Activated T-cell treated with anti-CD3 and anti-CD28 coated beads, Interleukin-2, amount 50 U/mL, for 48 hours (primary cell): ENCODE data around the gene OTOF.

Experiments
- DNase-seq, 2 experiments: peaks; one replicate each; pipeline ENCODE4 v3.0.0-alpha.2; 2020

OTOF gene

DNA sequence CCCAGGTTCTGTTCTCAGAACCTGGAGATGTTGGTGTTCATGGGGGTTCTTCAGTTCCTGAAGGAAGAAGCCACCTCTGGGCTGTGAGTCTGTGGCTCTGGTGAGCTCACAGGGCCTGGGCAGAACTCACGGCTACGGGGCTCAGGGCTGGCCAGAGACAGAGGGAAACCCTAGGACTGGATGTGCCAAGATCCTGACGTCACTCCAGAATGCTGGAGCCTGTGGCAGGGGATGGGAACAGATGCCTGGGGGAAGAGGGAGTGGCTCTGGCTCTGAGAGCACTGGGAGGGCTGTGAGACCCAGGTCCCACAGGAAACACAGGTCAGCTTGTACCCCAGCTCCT lies at the start of gene OTOF:
Gene OTOF (minus strand): TSS at position 214 of the 343 bp plus-strand sequence.
- no peak for DNase-seq

DNA sequence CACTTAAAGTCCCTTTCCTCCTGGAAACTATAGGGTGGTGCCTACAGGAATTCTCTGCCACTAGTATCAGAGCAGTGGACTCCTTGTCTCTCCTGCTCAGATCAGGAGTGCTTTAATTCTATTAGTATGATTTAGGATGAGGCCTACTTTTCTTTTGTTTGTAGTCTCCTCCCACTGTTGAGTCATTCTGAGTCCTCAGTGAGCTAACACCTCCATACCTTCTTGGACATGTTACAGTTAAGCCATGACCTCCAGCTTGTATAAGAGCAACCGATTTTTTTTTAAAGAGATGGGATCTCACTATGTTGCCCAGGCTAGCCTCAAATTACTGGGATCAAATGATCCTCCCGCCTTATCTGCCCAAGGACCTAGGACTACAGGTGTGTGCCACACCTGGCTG lies 48.7 kb upstream of the OTOF start:
- DNase-seq, result no peak

DNA sequence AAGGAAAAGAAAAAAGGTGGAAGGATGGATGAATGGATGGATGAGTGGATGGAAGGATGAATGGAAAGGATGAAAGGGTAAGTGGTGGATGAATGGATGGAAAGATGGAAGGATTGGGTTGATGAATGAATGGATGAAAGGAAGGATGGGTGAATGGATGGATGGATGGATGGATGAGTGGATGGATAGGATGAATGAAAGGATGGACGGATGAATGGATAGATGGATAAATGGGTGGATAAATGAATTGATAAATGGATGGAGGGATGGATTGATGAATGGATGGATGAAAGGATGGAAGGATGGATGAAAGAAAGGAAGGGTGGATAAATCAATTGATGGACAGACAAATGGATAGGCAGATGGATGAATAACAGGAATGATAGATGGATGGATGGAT lies 48.2 kb upstream of the OTOF start:
- no peak for DNase-seq

DNA sequence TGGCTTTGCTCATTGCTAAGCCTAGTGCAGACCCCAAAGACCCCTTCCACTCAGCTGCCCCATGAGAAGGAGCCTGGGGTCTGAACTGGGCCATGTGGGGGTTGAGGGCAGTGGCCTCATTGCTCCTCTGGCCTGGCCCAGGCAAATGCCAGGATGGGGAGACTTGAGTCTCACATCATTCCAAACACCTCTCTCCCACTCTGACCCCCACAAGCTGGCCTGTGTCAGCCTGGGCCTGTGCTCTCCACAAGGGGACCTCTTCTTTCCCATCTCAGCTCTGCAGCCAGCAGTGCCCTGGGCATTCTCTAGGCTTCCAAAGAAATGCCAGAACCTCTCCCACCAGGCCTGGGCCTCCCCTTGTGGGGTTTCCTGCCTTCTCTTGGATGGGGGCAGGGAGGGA lies 45.8 kb upstream of the OTOF start:
- no peak for DNase-seq

DNA sequence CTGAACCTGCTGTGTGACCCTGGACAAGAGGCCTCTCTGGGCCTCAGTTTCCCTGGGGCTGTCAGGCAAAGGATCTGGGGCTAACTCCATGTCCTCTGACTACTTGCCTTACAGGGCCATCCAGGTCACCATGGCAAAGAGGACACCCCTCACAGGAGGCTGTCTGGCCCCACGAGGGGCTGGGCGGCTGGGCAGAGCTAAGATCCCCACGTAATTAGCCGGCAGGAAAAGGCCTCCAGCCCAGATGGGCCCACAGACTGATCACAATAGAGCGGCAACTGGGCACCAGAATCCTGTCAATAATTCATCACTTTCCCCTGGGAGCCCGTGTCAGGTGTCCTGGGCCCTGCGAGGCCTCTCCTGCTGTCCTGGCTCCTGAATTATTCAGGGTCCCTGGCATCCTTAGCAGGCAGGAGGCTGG lies 44.8 kb upstream of the OTOF start:
- DNase-seq, result no peak

DNA sequence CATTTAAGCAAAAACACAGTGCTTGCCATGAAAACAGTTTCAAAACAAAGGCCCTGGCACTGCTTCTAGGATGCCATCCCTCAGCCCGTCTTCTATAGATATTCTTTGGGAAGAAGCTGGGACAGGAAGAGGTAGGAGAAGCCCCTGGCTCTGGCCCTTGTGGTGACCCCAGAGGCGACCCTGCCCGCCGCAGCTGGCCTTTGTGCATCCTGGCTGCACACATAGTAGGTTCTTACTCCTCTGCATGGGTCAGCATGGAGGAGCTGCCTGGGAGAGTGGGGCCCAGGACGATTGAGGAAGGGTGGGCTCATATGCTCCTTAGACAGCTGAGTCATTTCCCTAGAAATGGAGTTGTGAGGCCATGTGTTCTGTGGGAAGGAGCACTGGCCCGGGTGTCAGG lies 44.4 kb upstream of the OTOF start:
- no peak for DNase-seq

DNA sequence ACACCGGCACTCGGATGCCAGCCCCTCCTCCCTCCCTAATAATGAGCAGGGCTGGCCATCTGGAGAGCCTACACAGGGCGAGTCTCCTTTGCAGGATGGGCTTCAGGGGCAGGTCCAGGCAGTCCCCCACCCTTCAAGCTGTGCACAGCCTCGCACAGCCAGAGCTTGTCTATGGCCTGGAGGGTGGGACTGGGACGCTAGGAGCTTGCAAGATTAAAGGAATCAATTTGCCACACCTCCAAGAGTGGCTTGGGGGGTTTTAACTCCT lies 43.9 kb upstream of the OTOF start:
- DNase-seq, result no peak

DNA sequence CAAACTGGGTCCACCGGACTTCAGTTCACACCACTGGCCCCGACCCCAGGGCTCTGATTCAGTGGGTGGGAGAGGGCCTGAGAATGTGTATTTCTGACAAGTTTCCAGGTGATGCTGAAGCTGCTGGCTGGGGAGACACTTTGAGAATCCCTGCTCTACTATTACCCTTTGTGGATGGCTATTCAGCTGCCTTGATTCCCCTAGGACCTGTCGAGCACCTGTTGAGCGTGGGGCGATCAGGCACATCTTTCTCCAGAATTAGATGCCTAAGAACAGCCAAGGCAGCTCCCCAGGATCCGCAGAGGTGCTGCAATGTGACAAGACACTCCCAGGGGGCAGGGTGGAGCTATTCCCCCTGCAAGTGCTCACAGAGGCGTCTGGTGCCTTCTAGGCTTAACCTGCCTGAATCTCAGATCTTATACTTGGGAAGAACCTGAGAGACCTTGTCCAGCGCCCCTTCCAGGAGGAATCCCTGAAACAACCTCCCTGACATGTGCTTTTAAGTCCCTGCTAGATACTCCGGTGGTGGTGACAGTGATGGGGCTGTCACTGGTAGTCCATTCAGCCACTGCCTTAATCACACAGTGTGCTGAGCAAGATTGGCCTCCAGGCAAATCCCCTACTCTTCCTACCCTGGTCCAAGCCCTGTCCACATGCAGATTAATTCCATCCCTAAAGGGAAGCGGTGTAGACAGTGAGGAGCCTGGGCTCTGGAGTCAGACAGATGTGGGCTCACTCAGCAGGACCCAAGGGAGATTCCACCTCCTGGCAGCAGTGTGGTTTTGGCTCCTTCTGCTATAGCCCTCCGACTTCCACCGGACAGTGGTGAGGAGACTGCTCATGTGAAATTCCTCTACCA lies 43.4 kb upstream of the OTOF start:
- peak; percentile 26 to 31 for DNase-seq

DNA sequence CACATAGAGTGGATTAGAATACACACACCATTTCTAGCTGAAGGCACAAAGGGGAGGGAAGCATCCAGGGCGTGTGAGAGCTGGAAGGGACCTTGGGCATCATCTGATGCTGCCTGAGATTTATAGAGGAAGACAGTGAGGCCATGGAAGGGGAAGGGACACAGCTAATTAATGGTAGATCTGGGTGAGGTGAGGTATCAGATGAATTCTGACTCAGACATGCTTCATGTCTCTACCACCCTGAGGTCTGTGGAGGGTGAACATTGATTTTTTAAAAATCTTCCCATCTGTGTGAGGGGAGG lies 42.2 kb upstream of the OTOF start:
- DNase-seq, result no peak

DNA sequence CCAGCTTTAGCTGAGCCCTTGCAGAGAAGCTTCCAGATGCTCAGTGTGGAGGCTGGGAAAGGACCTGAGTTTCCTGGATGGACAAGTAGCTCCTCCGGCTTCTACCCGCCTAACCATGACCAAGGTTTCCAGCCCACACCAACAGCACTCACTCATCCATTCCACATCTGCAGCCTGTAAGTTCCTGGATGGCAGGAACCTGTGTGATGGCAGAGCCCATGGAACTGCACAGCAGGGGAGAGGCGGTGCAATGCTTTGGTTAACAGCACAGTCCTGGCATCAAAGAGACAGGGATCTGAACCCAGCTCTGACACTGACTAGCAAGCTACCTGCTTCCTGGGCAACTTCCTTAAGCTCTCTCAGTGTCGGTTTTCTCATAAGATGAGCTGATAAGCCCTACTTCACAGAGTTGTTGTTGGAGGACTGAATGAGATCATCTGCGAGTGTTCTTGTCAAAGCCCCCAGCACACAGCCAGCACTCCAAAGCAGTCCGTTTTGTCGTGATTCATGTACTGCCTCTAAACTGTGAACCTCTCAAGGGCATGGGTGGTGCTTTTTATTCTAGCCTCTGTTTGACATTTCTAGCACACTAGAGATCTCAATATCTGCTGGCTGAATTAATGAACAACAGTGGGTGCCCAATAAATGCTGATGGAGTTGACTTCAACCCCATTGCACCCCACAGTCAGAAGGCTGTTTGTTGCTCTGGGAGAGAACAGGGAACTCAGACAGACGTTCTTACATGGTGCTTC lies 41.6 kb upstream of the OTOF start:
- no peak for DNase-seq

DNA sequence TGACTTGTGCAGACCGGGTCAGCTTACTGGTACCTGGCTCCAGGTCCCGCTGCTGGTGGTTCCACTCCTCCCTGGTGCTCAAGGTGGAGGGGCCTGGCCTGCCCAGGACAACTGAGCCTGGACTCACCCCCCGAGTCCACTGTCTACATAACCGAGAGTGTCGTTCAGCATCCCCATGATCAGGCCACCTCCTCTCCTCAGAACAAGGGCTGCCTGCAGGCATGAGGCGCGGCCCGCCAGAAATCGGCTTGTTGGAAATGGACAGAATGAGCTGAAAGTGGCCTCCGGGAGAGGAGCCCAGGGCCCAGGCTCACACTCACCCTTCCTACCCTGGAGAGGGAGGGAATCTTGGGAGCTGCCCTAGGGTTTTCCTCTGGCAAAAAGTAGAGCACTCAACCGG lies 38.9 kb upstream of the OTOF start:
- no peak for DNase-seq

DNA sequence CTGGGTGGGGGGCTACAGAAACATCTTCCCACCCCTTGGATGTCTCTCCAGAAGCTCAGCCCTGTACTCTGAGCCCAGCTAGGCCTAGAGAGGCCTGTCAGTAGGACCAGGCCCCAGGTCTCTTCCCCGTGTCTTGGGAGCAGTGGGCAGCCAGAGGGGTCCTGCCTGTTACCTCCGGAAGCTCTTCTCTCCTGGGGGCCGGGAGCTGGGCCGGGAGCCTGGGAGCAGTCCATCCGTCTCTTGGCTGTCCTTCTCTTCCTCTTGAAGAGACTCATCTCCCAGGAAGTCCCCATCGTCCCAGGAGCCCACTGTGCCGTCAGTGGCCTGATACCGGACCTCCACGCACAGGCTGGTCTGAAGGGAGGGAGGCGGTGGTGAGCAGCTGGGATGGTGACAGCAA lies 38.3 kb upstream of the OTOF start:
- no peak for DNase-seq

DNA sequence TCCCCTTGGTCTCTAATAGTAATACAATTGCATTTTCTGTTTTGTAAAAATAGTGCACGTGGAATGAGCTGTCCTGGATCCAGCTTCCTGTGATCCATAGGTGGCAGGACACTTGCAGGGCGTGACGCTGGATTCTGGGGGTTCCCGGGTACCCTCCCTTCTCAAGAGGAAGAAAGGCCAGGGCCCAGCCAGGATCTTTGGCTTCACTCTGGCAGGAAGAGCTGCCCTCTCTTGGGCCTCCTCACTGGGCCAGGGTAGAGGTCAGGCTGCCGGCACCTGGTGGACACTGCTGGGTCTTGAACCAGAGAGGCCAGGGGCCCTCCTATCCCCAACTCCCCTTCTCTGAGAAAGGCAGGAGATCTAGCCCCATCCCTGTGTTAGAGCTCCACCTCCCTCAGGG lies 37.8 kb upstream of the OTOF start:
- DNase-seq, result no peak

DNA sequence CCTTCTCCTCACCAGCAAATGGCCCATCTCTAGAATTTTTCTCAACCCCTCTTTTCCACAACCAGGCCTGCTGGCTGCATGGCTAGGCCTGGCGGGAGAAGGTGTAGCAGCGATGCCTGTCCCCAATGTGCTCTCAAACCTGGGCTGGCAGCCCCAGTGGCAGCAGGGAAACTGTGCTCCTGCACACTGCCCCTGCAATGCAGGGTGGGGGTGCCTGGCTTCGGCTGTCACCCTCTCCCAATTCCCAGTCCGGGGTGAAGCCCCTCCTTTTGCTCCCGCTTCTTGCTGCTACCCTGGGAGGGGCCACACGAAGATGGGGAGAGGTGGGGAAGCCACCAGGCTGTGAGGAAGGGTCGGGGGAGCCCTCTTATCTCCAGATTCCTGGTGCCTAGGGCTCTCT lies 36.1 kb upstream of the OTOF start:
- no peak for DNase-seq

DNA sequence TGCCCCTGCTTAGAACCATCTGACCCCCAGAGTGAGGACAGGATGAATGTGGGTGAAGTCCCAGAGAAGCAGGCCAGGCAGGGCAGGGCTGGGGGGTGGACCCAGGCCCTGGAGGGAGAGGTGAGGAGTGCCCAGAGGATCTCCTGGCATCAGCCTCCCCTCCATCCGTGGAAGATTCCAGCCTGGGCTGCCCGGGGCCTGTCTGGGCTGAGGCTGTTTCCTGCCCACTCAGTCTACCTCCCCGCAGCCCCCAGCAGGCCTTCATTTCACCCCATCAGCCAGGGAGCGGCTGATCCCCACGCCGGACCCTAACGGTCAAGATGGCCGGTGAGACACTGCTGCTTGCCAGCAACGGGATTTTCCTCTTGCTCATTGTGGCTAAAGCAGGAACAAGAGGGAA lies 35.3 kb upstream of the OTOF start:
- DNase-seq, result no peak

DNA sequence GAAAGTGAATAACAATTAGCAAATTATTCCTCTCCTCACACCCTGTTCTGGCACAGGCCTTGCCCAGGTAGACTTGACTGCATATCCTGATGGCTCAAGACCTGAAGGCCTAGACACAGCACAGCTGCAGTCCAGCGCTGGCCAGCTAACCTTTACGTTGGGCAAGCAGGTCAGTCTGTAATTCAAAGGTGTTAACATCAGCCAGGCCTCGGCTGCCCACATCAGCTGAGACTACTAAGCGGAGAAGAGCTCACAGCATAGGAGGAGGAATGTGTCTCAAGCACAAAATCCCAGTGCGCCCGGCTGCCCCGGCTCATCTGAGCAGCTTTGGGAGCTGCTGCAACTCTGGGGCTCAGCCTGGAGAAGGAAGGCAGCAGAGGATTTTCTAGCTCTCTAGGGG lies 33.5 kb upstream of the OTOF start:
- DNase-seq, result no peak

DNA sequence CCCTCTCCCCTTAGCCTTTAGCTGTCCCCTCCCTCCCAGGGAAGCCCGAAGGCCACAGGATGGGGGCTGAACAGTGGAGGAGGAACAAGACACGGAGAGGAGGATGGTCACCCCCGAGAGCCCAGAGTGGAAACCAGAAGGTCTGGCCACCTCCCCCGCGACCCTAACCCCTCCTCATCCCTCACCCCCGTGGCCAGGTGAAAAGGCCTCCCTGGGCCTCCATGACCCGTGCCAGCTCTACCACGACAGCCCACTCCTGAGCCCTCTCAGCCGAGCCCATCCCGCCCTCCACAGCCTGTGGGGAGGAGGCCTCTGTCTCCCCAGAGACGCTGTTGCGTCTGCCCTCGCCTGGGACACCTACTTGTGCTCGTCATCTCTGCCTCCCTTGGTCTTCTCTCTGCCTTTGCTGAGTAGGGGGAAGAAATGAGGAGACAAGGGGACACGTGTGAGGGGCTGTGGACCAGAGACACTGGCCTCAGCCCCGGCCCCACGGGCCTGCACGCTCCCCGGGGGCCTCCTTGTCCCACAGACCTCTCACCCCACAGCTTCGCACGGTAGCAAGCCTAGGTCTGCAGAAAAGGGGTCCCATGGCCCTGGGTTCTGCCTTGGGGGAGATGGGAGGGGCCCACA lies 32.5 kb upstream of the OTOF start:
- DNase-seq, result no peak

DNA sequence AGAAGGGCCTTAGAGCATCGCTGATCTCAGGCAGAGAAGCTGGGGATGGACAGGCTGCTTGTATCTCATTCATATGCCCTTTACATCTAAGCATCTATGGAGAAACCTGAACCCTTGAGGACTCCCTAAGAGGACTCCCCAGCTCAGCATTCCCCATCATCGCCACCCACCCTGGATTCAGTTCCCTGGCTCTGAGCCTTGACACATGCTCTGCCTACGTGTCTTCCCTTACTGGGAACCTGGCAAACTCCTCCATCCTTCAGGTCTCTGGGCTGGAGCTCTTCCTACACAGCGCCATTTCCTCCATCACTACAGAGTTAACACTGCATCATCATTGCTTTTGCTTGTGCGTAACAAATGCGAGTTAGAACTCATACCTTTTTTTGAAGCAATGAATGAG lies 31.2 kb upstream of the OTOF start:
- no peak for DNase-seq

DNA sequence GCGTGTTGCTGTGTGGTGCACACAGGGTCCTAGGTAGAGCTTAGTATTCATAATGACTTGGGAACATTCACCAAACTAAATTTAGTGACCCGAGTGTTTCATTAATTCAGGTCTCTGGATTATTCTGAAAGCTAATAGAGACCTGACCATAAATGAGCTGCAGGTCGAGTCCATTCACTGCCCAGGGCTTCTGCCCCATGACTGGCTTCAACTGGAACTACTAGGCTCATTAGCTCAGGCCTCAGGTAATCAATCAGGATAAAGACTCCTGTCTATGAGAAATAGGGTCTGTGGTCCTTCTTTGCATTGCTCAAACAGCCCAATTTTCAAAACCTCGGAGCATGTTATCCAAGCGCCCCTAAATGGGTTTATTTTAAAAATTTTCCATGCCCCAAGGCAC lies 30.0 kb upstream of the OTOF start:
- no peak for DNase-seq

DNA sequence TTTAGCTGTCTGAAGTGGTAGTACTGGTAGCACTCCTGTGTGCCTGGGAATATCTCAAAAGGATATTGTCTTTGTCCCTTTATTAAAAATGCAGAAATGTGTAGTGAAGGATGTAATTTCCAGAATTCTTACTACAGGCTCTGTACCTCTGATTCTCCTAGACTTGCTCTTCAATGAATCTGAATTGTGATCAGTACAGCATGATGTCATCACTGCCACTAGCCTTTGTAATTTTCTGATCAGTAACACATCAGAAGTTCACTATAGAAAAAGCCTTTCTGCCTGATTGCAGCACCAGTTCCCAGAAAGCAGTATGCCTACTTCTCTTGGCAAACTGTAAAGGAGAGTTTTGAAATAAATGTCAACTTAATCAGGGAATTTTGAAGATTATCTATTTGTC lies 29.2 kb upstream of the OTOF start:
- no peak for DNase-seq

DNA sequence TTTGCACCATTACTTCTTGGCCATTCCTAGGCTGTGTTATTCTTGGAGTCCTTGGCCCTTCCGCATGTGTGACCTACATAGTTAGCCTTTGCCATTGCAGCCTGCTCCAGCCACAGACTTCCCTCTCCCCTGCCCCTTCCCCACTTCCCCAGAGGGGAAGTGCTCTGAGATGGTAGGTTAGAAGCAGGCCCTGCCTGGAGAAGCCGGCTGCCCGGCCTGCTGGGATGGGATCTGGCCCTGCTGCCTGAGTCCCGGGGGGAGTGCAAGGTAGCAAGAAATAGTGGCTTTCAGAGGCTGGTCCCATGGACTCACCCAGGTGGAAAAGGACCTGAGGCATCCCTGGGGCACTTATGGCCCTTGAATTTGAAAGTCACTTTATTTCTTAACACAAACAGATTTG lies 28.4 kb upstream of the OTOF start:
- no peak for DNase-seq

DNA sequence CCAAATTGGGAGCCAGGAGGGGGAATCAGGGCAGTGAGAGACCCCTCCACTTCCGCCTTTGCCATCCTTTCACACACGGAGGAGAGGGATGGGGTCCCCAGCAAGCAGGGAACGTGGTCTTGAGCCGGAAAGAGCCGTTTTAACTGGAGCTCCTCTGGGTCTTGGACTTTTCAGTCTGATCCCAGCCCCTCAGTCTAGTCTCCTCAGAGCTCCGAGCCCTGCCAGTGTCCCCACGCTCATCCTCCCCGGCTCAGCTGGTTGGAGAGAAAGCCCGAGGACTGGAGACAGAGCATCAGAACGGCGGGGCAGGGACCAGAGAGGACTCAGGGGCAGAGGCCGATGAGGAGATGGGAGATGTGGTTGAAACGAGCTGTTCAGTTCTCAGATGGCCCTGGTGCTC lies 26.1 kb upstream of the OTOF start:
- peak in 1 of 2 experiments; percentile 23 for DNase-seq

DNA sequence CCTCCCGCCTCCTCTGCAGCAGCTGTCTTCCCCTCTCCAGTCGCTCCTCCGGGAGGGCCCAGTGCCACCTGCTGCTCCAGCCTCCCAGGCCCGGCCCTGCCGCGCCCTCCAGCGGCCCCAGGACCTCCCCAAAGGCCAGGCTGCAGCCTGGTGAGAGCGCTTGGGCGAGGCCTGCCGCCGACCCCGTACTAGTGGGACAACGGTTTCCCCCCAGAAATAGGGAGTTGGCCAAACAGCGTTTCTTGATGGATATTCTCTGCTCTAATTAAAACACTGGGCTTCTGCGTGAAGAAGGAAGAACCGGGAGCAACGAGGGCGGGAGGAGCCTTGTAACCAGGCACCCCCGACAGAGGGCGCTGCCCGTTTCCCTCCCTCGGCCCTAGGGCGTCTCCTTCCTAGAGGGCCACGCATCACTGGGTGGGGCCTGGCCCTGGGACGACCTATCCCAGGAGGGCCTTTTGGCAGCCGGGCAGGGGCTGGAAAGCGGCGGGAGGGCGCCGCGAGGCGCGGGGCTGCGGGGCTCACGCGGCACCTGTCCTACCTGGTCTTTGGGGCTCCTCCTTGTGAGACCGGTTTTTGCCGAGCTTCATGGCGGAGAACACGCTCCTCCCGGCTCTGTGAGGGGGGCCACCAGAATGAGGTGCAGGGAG lies 25.4 kb upstream of the OTOF start:
- peak; percentile 92 for DNase-seq

DNA sequence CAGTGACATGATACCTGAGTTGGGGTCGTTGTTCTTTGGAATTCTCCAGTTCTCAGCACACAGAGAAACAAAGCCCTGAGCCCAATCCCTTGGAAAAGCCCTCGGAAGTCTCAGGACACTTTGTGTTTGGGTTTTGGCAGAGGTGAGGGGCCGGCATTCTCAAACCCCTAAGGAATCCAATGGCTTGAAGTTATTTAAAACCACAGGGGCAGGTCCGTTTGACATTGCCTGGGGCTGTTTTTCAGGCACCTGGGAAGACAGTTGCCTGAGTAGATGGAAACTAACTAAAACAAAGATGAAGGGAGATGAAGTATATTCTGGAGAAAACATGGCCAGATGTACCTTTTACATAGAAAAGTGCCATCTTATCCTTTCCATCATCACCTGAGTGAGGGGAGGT lies 22.5 kb upstream of the OTOF start:
- DNase-seq, result no peak
